K562 (cell line): ENCODE results near the gene LONP1. TPM values are rescaled to one million over a fixed set of nuclear protein-coding genes. Genes with fewer than 3 reads are reported as not detected.
A peak's percentile ranks its signal among the peaks of the same experiment; 100 is the strongest.

Experiments
- FOXJ2 ChIP-seq: fragments of 200-800 bp; sonication (Bioruptor generic); IDR thresholded peaks from 2 replicates; pipeline ENCODE4 v1.6.1; 2016; ENCODE audit warnings: missing genetic modification characterization, missing compliant biosample characterization
- MXI1 ChIP-seq: IDR thresholded peaks from 2 replicates; pipeline ENCODE4 v1.6.1; 2011; ENCODE audit warnings: low read depth, mild to moderate bottlenecking, improper control_type of control experiment, low read length
- POLR2AphosphoS2 ChIP-seq: IDR thresholded peaks from 2 replicates; pipeline ENCODE4 v1.6.1; 2012; ENCODE audit warnings: low read length, improper control_type of control experiment
- POLR2B ChIP-seq: fragments of 450-650 bp; IDR thresholded peaks from 2 replicates; pipeline ENCODE4 v1.6.1; 2018; ENCODE audit warnings: low read depth; ENCODE audit not compliant: partially characterized antibody
- SMAD1 ChIP-seq: fragments of 150-350 bp; IDR thresholded peaks from 2 replicates; pipeline ENCODE4 v1.6.1; 2014; ENCODE audit warnings: low read length, low read depth; ENCODE audit not compliant: partially characterized antibody
- TAF1 ChIP-seq: IDR thresholded peaks from 2 replicates; pipeline ENCODE4 v1.6.1; 2011; ENCODE audit warnings: mild to moderate bottlenecking, low read length, moderate library complexity; ENCODE audit not compliant: insufficient read depth, control insufficient read depth, severe bottlenecking; ENCODE audit errors: extremely low read depth
- YY1 ChIP-seq, 3 experiments: IDR thresholded peaks; 2 replicates each; pipeline ENCODE4 v1.6.1; 2011; ENCODE audit warnings: low read length in 2 of 3, mild to moderate bottlenecking in 2 of 3, moderate library complexity in 2 of 3, borderline replicate concordance in 1 of 3, control low read depth in 1 of 3, low read depth in 1 of 3; ENCODE audit not compliant: insufficient read depth in 3 of 3, insufficient replicate concordance in 2 of 3, control insufficient read depth in 1 of 3, insufficient read length in 1 of 3; ENCODE audit errors: extremely low read depth in 1 of 3
- ZNF282 ChIP-seq: sonication (generic); formaldehyde crosslinking; IDR thresholded peaks from 2 replicates; pipeline ENCODE4 v1.8.1; 2023; ENCODE audit warnings: missing genetic modification reagents
- ZSCAN32 ChIP-seq: fragments of 450-650 bp; formaldehyde crosslinking; IDR thresholded peaks from 2 replicates; pipeline ENCODE4 v1.4.0; 2020; ENCODE audit warnings: mild to moderate bottlenecking, moderate library complexity
- polyA plus RNA-seq, 8 experiments: library from polyadenylated mRNA; depleted of rRNA in 4 of 8; stranded (reverse) in 5 of 8; unstranded in 3 of 8; fragments of >200 nt; fragmentation: Nextera tagmentation in 2 of 8; fragmentation: Illumina TruSeq in 1 of 8; extraction: Ambion mirVana in 2 of 8; extraction: Trizol in 1 of 8; gene quantifications; 2 replicates each; pipeline versions ENCODE4 v1.2.1 to v1.2.3, GENCODE V29; 2011 to 2014; ENCODE audit warnings: inconsistent platforms in 1 of 8, missing spikeins in 1 of 8
- total RNA-seq, 7 experiments: library from RNA; depleted of rRNA in 6 of 7; stranded (reverse); fragments of >200 nt in 6 of 7; fragmentation: Illumina TruSeq in 2 of 7; extraction: Trizol in 2 of 7; gene quantifications; 2 replicates each; pipeline versions ENCODE4 v1.2.1 to v1.2.3, GENCODE V29; 2011 to 2021; ENCODE audit warnings: low replicate concordance in 1 of 7
- TF ChIP-seq, protein P1 (sequence below): fragments of 250-450 bp; sonication (Bioruptor Pico); IDR thresholded peaks from 2 replicates; pipeline ENCODE4 v1.5.0; 2021; ENCODE audit warnings: mild to moderate bottlenecking, moderate library complexity
- TF ChIP-seq, protein P2 (sequence below): fragments of 450-650 bp; IDR thresholded peaks from 2 replicates; pipeline ENCODE4 v1.6.1; 2016
- TF ChIP-seq, protein P3 (sequence below), 3 experiments: fragments of 200-800 bp in 1 of 3; sonication (Bioruptor generic) in 1 of 3; sonication (generic) in 1 of 3; formaldehyde crosslinking in 1 of 3; IDR thresholded peaks; 2 replicates each; pipeline versions ENCODE4 v1.6.1 to v1.8.0; 2016 to 2022; ENCODE audit warnings: mild to moderate bottlenecking in 2 of 3, missing compliant biosample characterization in 2 of 3, missing genetic modification characterization in 2 of 3, missing genetic modification reagents in 1 of 3

Gene LONP1
- total and polyA plus RNA-seq, 9 of the 15 experiments (the other 6 are each of a cell fraction or from before 2014, with no cell fraction given): 1.1 to 238 (median 84.5) TPM

DNA sequence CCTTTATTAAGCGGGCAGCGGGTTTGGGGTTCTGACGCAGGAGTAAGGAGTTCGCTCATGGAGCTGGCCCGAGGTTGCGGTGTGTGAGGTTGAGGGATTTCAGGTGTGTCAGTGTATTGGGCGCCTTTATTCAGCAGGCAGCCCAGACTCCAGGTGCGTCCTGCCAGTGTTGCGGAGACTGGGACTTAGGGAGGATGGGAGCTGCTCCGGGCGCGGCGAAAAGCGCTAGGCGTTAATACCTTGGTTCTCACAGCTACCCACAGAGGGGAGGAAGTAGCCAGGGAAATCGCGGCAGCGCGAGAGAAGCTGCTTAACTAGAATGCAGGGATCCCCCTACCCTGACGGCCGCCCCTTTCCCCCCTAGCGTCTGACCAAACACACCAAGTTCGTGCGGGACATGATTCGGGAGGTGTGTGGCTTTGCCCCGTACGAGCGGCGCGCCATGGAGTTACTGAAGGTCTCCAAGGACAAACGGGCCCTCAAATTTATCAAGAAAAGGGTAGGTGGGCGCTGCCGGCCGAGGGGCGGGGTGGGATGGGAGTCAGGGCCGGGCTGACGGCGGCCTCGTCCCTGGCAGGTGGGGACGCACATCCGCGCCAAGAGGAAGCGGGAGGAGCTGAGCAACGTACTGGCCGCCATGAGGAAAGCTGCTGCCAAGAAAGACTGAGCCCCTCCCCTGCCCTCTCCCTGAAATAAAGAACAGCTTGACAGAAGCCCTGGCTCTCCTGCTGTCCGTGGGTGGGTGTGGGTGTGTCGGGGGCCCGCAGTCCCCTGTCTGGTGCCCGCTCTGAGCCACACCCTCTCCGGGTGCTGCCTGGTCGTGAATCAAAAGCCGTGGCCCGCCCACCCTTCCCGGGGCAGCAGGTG, 28.8 kb downstream of the LONP1 start (continued):
- TF ChIP-seq YY1 (IDR thresholded peaks at IDR 0.05; ENCODE audit: borderline replicate concordance in 1 of 3, control insufficient read depth in 1 of 3, extremely low read depth in 1 of 3, insufficient read depth in 3 of 3, insufficient read length in 1 of 3, insufficient replicate concordance in 2 of 3, low read depth in 1 of 3, low read length in 2 of 3) (peak in 2 of 3 experiments; percentile 17 to 71), ZSCAN32 (no peak), FOXJ2 (tag) (no peak), POLR2AphosphoS2 (peak; percentile 98), SMAD1 (peak; percentile 29), TAF1 (peak; percentile 28), POLR2B (peak; percentile 37), MXI1 (0 out of 2 replicates have a peak, but pooled peaks have one; percentile 36), ZNF282 (0 out of 2 replicates have a peak, but pooled peaks have one; percentile 11)
- TF ChIP-seq, protein P1, sequence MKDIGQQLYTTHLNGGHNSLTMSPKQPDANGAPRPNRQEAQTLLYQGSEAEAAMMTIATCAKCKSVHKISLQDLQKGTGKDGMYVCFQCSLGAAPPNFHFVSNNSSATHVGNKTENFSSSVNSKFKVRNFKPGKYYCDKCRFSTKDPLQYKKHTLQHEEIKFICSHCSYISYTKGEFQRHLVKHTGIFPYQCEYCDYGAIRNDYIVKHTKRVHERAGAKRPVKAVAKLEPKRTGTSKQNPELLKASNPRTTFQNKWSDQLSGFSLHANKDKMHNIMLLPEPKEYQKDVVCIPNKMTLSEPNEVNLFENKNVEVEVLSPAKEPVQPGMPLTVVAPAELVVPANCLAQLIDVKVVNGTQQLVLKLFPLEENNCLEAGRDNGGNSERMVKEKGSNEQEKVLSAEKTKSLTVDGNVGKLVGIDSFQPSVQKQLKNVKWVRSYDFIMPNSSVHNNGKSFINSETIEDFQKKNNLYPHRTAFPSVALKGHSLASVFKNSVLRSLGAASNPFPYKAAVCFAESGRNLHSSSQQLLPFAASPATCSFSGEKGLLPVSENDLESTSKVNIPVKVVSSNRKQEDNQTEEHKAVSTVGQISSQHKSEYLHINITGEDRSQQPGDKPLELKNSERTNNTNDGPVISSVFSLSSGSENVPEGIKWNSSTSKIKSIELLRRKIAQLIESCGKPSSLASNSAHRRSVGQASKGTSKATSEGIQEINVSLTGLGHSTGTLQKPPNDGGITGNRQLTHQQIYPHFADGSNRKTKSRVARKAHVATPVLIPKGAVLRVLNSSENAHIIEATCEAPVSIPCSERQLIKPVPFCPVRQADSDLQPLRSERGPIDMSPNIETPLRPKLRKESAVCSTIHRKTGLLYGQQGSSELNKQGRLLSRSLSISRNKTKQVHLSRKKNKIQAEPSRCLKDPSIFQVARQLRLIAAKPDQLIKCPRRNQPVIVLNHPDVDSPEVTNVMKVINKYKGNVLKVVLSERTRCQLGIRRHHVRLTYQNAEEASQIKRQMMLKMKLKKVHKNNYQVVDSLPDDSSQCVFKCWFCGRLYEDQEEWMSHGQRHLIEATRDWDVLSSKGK: 0 out of 2 replicates have a peak, but pooled peaks have one; percentile 10
- TF ChIP-seq, protein P2, sequence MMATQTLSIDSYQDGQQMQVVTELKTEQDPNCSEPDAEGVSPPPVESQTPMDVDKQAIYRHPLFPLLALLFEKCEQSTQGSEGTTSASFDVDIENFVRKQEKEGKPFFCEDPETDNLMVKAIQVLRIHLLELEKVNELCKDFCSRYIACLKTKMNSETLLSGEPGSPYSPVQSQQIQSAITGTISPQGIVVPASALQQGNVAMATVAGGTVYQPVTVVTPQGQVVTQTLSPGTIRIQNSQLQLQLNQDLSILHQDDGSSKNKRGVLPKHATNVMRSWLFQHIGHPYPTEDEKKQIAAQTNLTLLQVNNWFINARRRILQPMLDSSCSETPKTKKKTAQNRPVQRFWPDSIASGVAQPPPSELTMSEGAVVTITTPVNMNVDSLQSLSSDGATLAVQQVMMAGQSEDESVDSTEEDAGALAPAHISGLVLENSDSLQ: peak; percentile 8; the same call in 1 of the 2 replicates
- TF ChIP-seq, protein P3, sequence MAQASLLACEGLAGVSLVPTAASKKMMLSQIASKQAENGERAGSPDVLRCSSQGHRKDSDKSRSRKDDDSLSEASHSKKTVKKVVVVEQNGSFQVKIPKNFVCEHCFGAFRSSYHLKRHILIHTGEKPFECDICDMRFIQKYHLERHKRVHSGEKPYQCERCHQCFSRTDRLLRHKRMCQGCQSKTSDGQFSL (CRISPR knock-in tag; IDR thresholded peaks at IDR 0.05): 0 out of 2 replicates have a peak, but pooled peaks have one; percentile 46
- TF ChIP-seq, protein P3 (tag; IDR thresholded peaks at IDR 0.05): no peak
